Ishikawa (cell line): ENCODE results near the gene STX8.

Source experiments
- CEBPB ChIP-seq: IDR thresholded peaks from 2 replicates; pipeline ENCODE4 v1.6.1; 2012
- CREB1 ChIP-seq: IDR thresholded peaks from 2 replicates; pipeline ENCODE4 v1.6.1; 2012; ENCODE audit warnings: low read depth
- EGR1 ChIP-seq: IDR thresholded peaks from 2 replicates; pipeline ENCODE4 v1.6.1; 2012
- EP300 ChIP-seq: IDR thresholded peaks from 2 replicates; pipeline ENCODE4 v1.6.1; 2012; ENCODE audit warnings: borderline replicate concordance
- FOXM1 ChIP-seq: IDR thresholded peaks from 2 replicates; pipeline ENCODE4 v1.6.1; 2012; ENCODE audit warnings: low read depth, borderline replicate concordance
- NFIC ChIP-seq: IDR thresholded peaks from 2 replicates; pipeline ENCODE4 v1.6.1; 2012
- RAD21 ChIP-seq: IDR thresholded peaks from 2 replicates; pipeline ENCODE4 v1.6.1; 2012; ENCODE audit warnings: low read depth
- REST ChIP-seq: IDR thresholded peaks from 2 replicates; pipeline ENCODE4 v1.6.1; 2012; ENCODE audit warnings: low read depth, mild to moderate bottlenecking
- TAF1 ChIP-seq: IDR thresholded peaks from 2 replicates; pipeline ENCODE4 v1.6.1; 2012; ENCODE audit warnings: low read depth, mild to moderate bottlenecking
- TCF12 ChIP-seq: IDR thresholded peaks from 2 replicates; pipeline ENCODE4 v1.6.1; 2012; ENCODE audit warnings: low read depth
- TEAD4 ChIP-seq: IDR thresholded peaks from 2 replicates; pipeline ENCODE4 v1.6.1; 2012
- USF1 ChIP-seq: IDR thresholded peaks from 2 replicates; pipeline ENCODE4 v1.6.1; 2012
- YY1 ChIP-seq: IDR thresholded peaks from 2 replicates; pipeline ENCODE4 v1.6.1; 2012; ENCODE audit warnings: low read depth
- ZBTB7A ChIP-seq: IDR thresholded peaks from 2 replicates; pipeline ENCODE4 v1.6.1; 2012; ENCODE audit warnings: low read depth
- TF ChIP-seq, protein P1 (sequence below): IDR thresholded peaks from 2 replicates; pipeline ENCODE4 v1.6.1; 2012

The STX8 gene

GRCh38 chr17:9402590-9403199 lies 172.9 kb downstream of the STX8 start:
- no peak for TF ChIP-seq TAF1
- TF ChIP-seq NFIC = no peak
- no peak for TF ChIP-seq CREB1
- no peak for TF ChIP-seq REST
- TF ChIP-seq RAD21 = peak; percentile 44; the same call in 1 of the 2 replicates
- TF ChIP-seq, protein P1, sequence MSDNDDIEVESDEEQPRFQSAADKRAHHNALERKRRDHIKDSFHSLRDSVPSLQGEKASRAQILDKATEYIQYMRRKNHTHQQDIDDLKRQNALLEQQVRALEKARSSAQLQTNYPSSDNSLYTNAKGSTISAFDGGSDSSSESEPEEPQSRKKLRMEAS = no peak

- no peak for TF ChIP-seq EP300
- TF ChIP-seq CEBPB = peak; percentile 81
- TF ChIP-seq TEAD4 = peak; percentile 83
Measured at GRCh38 chr17:9401434-9401833, 174.2 kb downstream of the STX8 start.

GRCh38 chr17:9389111-9389527 lies 186.5 kb downstream of the STX8 start:
- TF ChIP-seq EP300 (no peak), CEBPB (0 out of 2 replicates have a peak, but pooled peaks have one; percentile 16)

GRCh38 chr17:9386401-9386800 lies 189.2 kb downstream of the STX8 start:
- TF ChIP-seq EP300 (no peak), CREB1 (no peak), YY1 (no peak), NFIC (no peak), CEBPB (no peak), TCF12 (no peak), USF1 (no peak)

DNA sequence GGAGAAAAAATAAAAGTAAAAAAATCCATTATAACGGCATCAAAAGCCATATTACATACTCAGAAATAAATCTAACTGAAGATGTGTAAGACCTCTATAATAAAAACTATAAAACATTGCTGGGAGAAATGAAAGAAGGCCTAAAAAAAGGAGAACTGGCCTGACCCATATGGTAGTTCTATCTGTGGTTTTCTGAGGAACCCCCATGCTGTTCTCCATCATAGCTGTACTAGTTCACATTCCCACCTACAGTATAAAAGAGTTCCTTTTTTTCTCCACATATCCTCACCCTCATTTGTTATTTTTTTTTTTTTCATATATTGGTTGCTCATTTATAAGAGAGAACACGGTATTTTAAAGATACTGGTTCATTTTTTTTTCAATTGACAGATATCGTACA lies 191.8 kb downstream of the STX8 start:
- TF ChIP-seq RAD21 (no peak), USF1 (no peak), ZBTB7A (no peak), FOXM1 (no peak), TEAD4 (no peak), EP300 (no peak), YY1 (no peak), CEBPB (no peak), EGR1 (no peak), NFIC (no peak), TAF1 (no peak), REST (no peak), CREB1 (no peak), TCF12 (no peak)
- TF ChIP-seq, protein P1 = no peak

DNA sequence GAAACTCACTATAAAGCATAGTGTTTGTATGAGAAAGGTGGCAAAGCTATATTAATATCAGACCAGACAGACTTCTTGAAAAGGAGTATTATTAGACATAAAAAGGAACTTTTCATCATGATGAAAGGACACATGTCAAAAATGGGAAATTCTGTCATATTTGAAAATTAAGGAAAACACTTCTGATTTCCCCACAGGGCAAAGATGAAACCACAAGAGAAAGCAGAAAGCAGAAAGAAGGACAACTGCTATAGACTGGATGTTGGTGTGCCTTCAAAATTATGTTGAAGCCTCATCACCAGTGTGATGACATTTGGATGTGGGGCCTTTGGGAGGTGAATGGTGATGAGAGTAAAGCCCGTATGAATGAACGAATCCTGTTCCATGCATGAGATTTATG lies 193.0 kb downstream of the STX8 start:
- no peak for TF ChIP-seq CEBPB
- TF ChIP-seq TEAD4 = no peak
- no peak for TF ChIP-seq EGR1
- no peak for TF ChIP-seq FOXM1
- no peak for TF ChIP-seq REST
- no peak for TF ChIP-seq NFIC
- no peak for TF ChIP-seq RAD21
- TF ChIP-seq, protein P1 = no peak
- TF ChIP-seq TCF12 = no peak
- no peak for TF ChIP-seq ZBTB7A
- TF ChIP-seq TAF1 = no peak
- no peak for TF ChIP-seq USF1
- no peak for TF ChIP-seq CREB1
- no peak for TF ChIP-seq EP300
- TF ChIP-seq YY1 = no peak
